ENCODE measurements around the gene C1QTNF4. TPM values are rescaled to one million over a fixed set of nuclear protein-coding genes. Genes with fewer than 3 reads are reported as not detected.
"Not testable (repeated sequence)": the region's sequence is repeated elsewhere in the genome, so short reads cannot be mapped to it uniquely, and the experiment has no call there.

The C1QTNF4 gene
- total RNA-seq, 4 donors from 2014 or later, result 0.62 to 0.71 (median 0.71) TPM; not detected in 1

- intact Hi-C loops (cut with DNase I; ENCODE audit: low total_unique reads), result loop anchor here (2.0 to 10.0 kb wide), 4 partner anchors 27 to 367 kb away; partner anchors contain the start of genes PACSIN3 and SLC39A13
- Histone ChIP-seq H3K27ac (peak overlapping the region; percentile 96 to 99 (median 97)), H3K36me3 (no peaks in the 10 kb centered on the region), H3K4me3 (peak overlapping the region; percentile 91 to 95 (median 92)), H3K4me1 (peaks cover 52 to 68% of the 10 kb centered on the region in 2 donors), H3K27me3 (no peaks in the 10 kb centered on the region), H3K9me3 (no peaks in the 10 kb centered on the region)
- DNase-seq, result peak; percentile 29 to 44
- TF ChIP-seq CTCF (IDR thresholded peaks at IDR 0.05 in 4 of 5, conservative IDR thresholded peaks at IDR 0.05 in 1 of 5), result no peak
- no peak for TF ChIP-seq POLR2A (IDR thresholded peaks at IDR 0.05)
- ATAC-seq, result peak in 1 of 2 donors; percentile 8
- in situ Hi-C loops (cut with MboI; ENCODE audit: low sequenced_read_pairs in 4 of 4), result no loop called here
These were observed 42.1 kb downstream of the C1QTNF4 start for GRCh38 chr11:47552056-47552565.

- Histone ChIP-seq H3K9me3 (no peaks in the 10 kb centered on the region), H3K4me3 (peak overlapping the region; percentile 9 to 93 (median 52)), H3K27ac (peak overlapping the region; percentile 96 to 99 (median 97)), H3K36me3 (no peaks in the 10 kb centered on the region), H3K4me1 (peaks cover 59 to 70% of the 10 kb centered on the region in 2 donors), H3K27me3 (no peaks in the 10 kb centered on the region)
- in situ Hi-C loops (cut with MboI; ENCODE audit: low sequenced_read_pairs in 4 of 4) (no loop called here), intact Hi-C loops (cut with DNase I; ENCODE audit: low total_unique reads) (loop anchor here (5.0 to 10.0 kb wide), 2 partner anchors 49 to 366 kb away; partner anchors contain the start of gene PACSIN3)
- no peak for DNase-seq
- TF ChIP-seq CTCF (IDR thresholded peaks at IDR 0.05 in 4 of 5, conservative IDR thresholded peaks at IDR 0.05 in 1 of 5) (peak in 4 of 5 experiments; percentile 13 to 35 (median 24)), POLR2A (IDR thresholded peaks at IDR 0.05) (no peak)
- peak; percentile 20 to 67 for ATAC-seq
These were observed 43.1 kb downstream of the C1QTNF4 start for GRCh38 chr11:47551086-47551485.

DNA sequence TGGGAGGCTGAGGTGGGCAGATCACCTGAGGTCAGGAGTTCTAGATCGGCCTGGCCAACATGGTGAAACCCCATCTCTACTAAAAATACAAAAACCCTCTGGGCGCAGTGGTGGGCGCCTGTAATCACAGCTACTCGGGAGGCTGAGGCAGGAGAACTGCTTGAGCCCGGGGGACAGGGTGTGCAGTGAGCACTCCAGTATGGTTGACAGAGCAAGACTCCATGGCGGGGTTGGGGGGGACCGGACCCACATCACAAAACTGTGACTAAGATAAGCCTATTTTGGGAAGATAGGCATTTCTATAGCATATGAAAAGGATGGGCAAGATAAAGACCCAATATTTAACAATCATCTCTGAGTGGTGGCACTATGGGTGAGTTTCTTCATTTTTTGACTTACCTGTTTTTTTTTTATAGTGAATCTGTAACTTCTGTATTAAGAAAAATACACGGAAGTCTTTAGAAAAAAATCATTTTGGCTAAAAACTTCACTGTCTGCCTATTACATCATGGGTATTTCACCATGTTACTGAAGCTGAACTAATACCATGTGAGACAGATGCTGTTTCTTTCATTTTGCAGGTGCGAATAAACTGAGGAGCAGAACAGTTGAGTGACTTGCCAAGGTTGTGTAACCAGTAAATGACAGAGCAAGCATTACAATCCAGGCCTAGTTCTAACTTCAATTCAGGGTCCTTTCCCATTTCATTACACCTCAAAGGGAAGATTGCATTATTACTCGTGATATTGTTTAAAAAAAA, 43.7 kb downstream of the C1QTNF4 start:
- in situ Hi-C loops (cut with MboI; ENCODE audit: low sequenced_read_pairs in 4 of 4) (no loop called here), intact Hi-C loops (cut with DNase I; ENCODE audit: low total_unique reads) (loop anchor here (5.0 to 10.0 kb wide), 2 partner anchors 48 to 366 kb away; partner anchors contain the start of gene PACSIN3)
- Histone ChIP-seq H3K36me3 (no peaks in the 10 kb centered on the region), H3K4me3 (peak overlapping the region; percentile 9 to 93 (median 52)), H3K27me3 (no peaks in the 10 kb centered on the region), H3K9me3 (no peaks in the 10 kb centered on the region), H3K4me1 (peaks cover 59 to 67% of the 10 kb centered on the region in 2 donors), H3K27ac (peak overlapping the region; percentile 96 to 99 (median 97))
- peak; percentile 75 to 78 for ATAC-seq
- peak; percentile 45 to 48 for DNase-seq
- no peak for TF ChIP-seq POLR2A (IDR thresholded peaks at IDR 0.05)
- no peak for TF ChIP-seq CTCF (IDR thresholded peaks at IDR 0.05 in 4 of 5, conservative IDR thresholded peaks at IDR 0.05 in 1 of 5)

- Histone ChIP-seq H3K4me1 (peaks cover 67 to 73% of the 10 kb centered on the region in 2 donors), H3K27ac (peak overlapping the region in 3 of 4 donors; percentile 96 to 99 (median 96))
- H3K4me3 ChIP-seq; DNase-seq; ATAC-seq; H3K36me3 ChIP-seq; in situ Hi-C loops (cut with MboI; ENCODE audit: low sequenced_read_pairs in 4 of 4); H3K9me3 ChIP-seq; intact Hi-C loops (cut with DNase I; ENCODE audit: low total_unique reads); H3K27me3 ChIP-seq: not testable (repeated sequence)
These were observed 47.9 kb downstream of the C1QTNF4 start for GRCh38 chr11:47546274-47546673.

GRCh38 chr11:47545298-47545697, 48.9 kb downstream of the C1QTNF4 start:
- peak overlapping the region in 3 of 4 donors; percentile 1 to 41 (median 31) for H3K27ac ChIP-seq
- no peak for DNase-seq
- no peak for ATAC-seq
- H3K27me3 ChIP-seq, result no peaks in the 10 kb centered on the region
- no peaks in the 10 kb centered on the region for H3K36me3 ChIP-seq
- peaks cover 69 to 74% of the 10 kb centered on the region in 2 donors for H3K4me1 ChIP-seq
- intact Hi-C loops (cut with DNase I; ENCODE audit: low total_unique reads), result no loop called here
- H3K9me3 ChIP-seq, result no peaks in the 10 kb centered on the region
- no peak overlapping the region for H3K4me3 ChIP-seq
- no peak for TF ChIP-seq CTCF (IDR thresholded peaks at IDR 0.05 in 4 of 5, conservative IDR thresholded peaks at IDR 0.05 in 1 of 5)
- TF ChIP-seq POLR2A (IDR thresholded peaks at IDR 0.05), result no peak
- in situ Hi-C loops (cut with MboI; ENCODE audit: low sequenced_read_pairs in 4 of 4), result no loop called here
